GM12878 (cell line): ENCODE data around the gene ADAMTSL3. TPM values are rescaled to one million over a fixed set of nuclear protein-coding genes. Genes with fewer than 3 reads are reported as not detected.

ENCODE experiments used
- ATAC-seq: fragments of 200-7000 bp; cut with Tn5 transposase; 3 replicates; pipeline ENCODE4 v1.9.1; 2020; ENCODE audit warnings: mild to moderate bottlenecking, moderate library complexity
- BruUV-seq: library from RNA; stranded (reverse); fragments of 400-500 nt; replicated peaks from 2 replicates; lab custom pipeline; 2021; lab: Mats Ljungman, UMichigan
- CTCF ChIA-PET: fragments of 300-600 bp; sonication (Branson Sonifier 250); formaldehyde crosslinking; extraction: SDS; loops from one replicate; lab custom pipeline; 2021; ENCODE audit warnings: inconsistent platforms; lab: Yijun Ruan, JAX
- POLR2A ChIA-PET: fragments of 350-600 bp; formaldehyde crosslinking; extraction: SDS; loops from one replicate; lab custom pipeline; 2021; ENCODE audit warnings: inconsistent platforms; lab: Charles Lee
- RAD21 ChIA-PET: fragments of 300-600 bp; sonication (Branson Sonifier 250); formaldehyde crosslinking; loops from one replicate; lab custom pipeline; 2023; ENCODE audit warnings: antibody characterized with exemption; ENCODE audit not compliant: unreplicated experiment; lab: Charles Lee
- SMC1A ChIA-PET: fragments of 300-600 bp; sonication (Branson Sonifier 250); formaldehyde crosslinking; loops from one replicate; lab custom pipeline; 2023; ENCODE audit not compliant: unreplicated experiment, uncharacterized antibody; lab: Charles Lee
- DNase-seq: peaks from one replicate; pipeline ENCODE4 v3.0.0-alpha.2; 2011; ENCODE audit warnings: low read depth, low spot score
- FAIRE-seq: peaks from 3 replicates; lab custom pipeline; 2011; peaks lifted over from hg19 to GRCh38; lab: Jason Lieb, UNC
- H2AFZ ChIP-seq: 2 replicates; pipeline ENCODE4 v1.6.0; 2011; ENCODE audit warnings: low read depth, low read length, control low read depth; ENCODE audit not compliant: control insufficient read depth
- H3K27ac ChIP-seq: 2 replicates; pipeline ENCODE4 v1.5.1; 2011; ENCODE audit warnings: control low read depth; ENCODE audit not compliant: control insufficient read depth, insufficient read depth
- H3K27me3 ChIP-seq, 2 experiments: replicated peaks in 1 of 2; 2 replicates each; pipeline versions ENCODE4 v1.6.0 to v1.6.1; 2011; ENCODE audit warnings: low read length in 1 of 2; ENCODE audit not compliant: control insufficient read depth in 2 of 2, insufficient read depth in 2 of 2
- H3K36me3 ChIP-seq, 2 experiments: 2 replicates each; pipeline ENCODE4 v1.5.1; 2011; ENCODE audit warnings: low read length in 1 of 2; ENCODE audit not compliant: control insufficient read depth in 2 of 2, insufficient read depth in 2 of 2
- H3K4me1 ChIP-seq: 2 replicates; pipeline ENCODE4 v1.6.1; 2011; ENCODE audit warnings: mild to moderate bottlenecking, low read length, moderate library complexity, mixed read lengths; ENCODE audit not compliant: control insufficient read depth, insufficient read depth
- H3K4me2 ChIP-seq: 2 replicates; pipeline ENCODE4 v1.6.0; 2011; ENCODE audit warnings: control low read depth; ENCODE audit not compliant: control insufficient read depth, insufficient read depth
- H3K4me3 ChIP-seq: fragments of 200-600 bp; sonication (generic); 2 replicates; pipeline ENCODE4 v1.5.1; 2016
- H3K79me2 ChIP-seq: 2 replicates; pipeline ENCODE4 v1.6.0; 2011; ENCODE audit warnings: low read length; ENCODE audit not compliant: control insufficient read depth, insufficient read depth
- H3K9ac ChIP-seq: 2 replicates; pipeline ENCODE4 v1.8.0; 2011; ENCODE audit warnings: low read length, control low read depth, mixed read lengths; ENCODE audit not compliant: control insufficient read depth, insufficient read depth
- H3K9me3 ChIP-seq: replicated peaks from 3 replicates; pipeline ENCODE4 v1.5.1; 2011; ENCODE audit warnings: mild to moderate bottlenecking, low read length; ENCODE audit not compliant: control insufficient read depth, insufficient read depth
- H4K20me1 ChIP-seq: 2 replicates; pipeline ENCODE4 v1.6.0; 2011; ENCODE audit not compliant: control insufficient read depth, insufficient read depth
- ATF3 ChIP-seq: IDR thresholded peaks from 2 replicates; pipeline ENCODE4 v1.6.1; 2011; ENCODE audit warnings: low read depth, mild to moderate bottlenecking, low read length, moderate library complexity, borderline replicate concordance; ENCODE audit errors: extremely low read depth
- BHLHE40 ChIP-seq, 2 experiments: fragments of 450-650 bp in 1 of 2; IDR thresholded peaks; 2 replicates each; pipeline ENCODE4 v1.6.1; 2011 to 2017; ENCODE audit warnings: low read depth in 2 of 2, borderline replicate concordance in 1 of 2, improper control_type of control experiment in 1 of 2, low read length in 1 of 2, mild to moderate bottlenecking in 1 of 2
- CHD2 ChIP-seq: IDR thresholded peaks from 2 replicates; pipeline ENCODE4 v1.6.1; 2011; ENCODE audit warnings: low read depth, low read length, improper control_type of control experiment, borderline replicate concordance
- CTCF ChIP-seq, 3 experiments: IDR thresholded peaks in 2 of 3; conservative IDR thresholded peaks in 1 of 3; 2 replicates each; pipeline ENCODE4 v1.5.1; 2011; ENCODE audit warnings: low read depth in 3 of 3, low read length in 3 of 3, mild to moderate bottlenecking in 3 of 3, control low read depth in 2 of 3, moderate library complexity in 2 of 3, inconsistent platforms in 1 of 3, mixed read lengths in 1 of 3; ENCODE audit not compliant: control insufficient read depth in 2 of 3, insufficient read depth in 1 of 3; ENCODE audit errors: extremely low read depth in 1 of 3
- FOXM1 ChIP-seq: IDR thresholded peaks from 2 replicates; pipeline ENCODE4 v1.6.1; 2012; ENCODE audit warnings: low read depth, mild to moderate bottlenecking, inconsistent platforms, low read length, moderate library complexity
- HCFC1 ChIP-seq: fragments of 150-350 bp; IDR thresholded peaks from 2 replicates; pipeline ENCODE4 v1.6.1; 2014; ENCODE audit warnings: low read length
- JUNB ChIP-seq: IDR thresholded peaks from 2 replicates; pipeline ENCODE4 v1.6.1; 2016; ENCODE audit warnings: antibody characterized with exemption, mild to moderate bottlenecking
- MTA2 ChIP-seq: fragments of 450-650 bp; IDR thresholded peaks from 2 replicates; pipeline ENCODE4 v1.6.1; 2016; ENCODE audit warnings: low read depth, mild to moderate bottlenecking, moderate library complexity
- POU2F2 ChIP-seq: IDR thresholded peaks from 3 replicates; pipeline ENCODE4 v1.6.1; 2011; ENCODE audit warnings: low read depth, mild to moderate bottlenecking, low read length, borderline replicate concordance
- RELA ChIP-seq: fragments of 450-650 bp; IDR thresholded peaks from 2 replicates; pipeline ENCODE4 v1.8.0; 2014; ENCODE audit warnings: borderline replicate concordance; ENCODE audit not compliant: partially characterized antibody
- SIN3A ChIP-seq: IDR thresholded peaks from 2 replicates; pipeline ENCODE4 v1.6.1; 2012; ENCODE audit warnings: low read depth, low read length, improper control_type of control experiment
- SMC3 ChIP-seq: IDR thresholded peaks from 2 replicates; pipeline ENCODE4 v1.6.1; 2011; ENCODE audit warnings: low read length, improper control_type of control experiment, borderline replicate concordance
- WRNIP1 ChIP-seq: IDR thresholded peaks from 2 replicates; pipeline ENCODE4 v1.6.1; 2011; ENCODE audit warnings: low read depth, low read length, improper control_type of control experiment, borderline replicate concordance
- WGBS: methylation state at CpG from one replicate; pipeline ENCODE4 v1.1.6; 2016; ENCODE audit warnings: low lambda C conversion rate; ENCODE audit not compliant: insufficient replicate concordance, insufficient coverage; ENCODE audit errors: missing lambda C conversion rate; 5-methylcytosine and 5-hydroxymethylcytosine counted together
- in situ Hi-C: fragments of 300-500 bp; cut with MboI; formaldehyde crosslinking; loops from 9 replicates; pipeline ENCODE4 v1.14.3; 2018; ENCODE audit warnings: mixed read lengths
- intact Hi-C: fragments of 100-400 bp; cut with micrococcal nuclease; formaldehyde crosslinking; loops from one replicate; pipeline ENCODE4 v1.14.2; 2022; ENCODE audit not compliant: unreplicated experiment
- polyA plus RNA-seq, 11 experiments: library from polyadenylated mRNA; depleted of rRNA in 4 of 11; unstranded in 6 of 11; stranded (reverse) in 5 of 11; fragments of >200 nt; fragmentation: Nextera tagmentation in 4 of 11; fragmentation: Illumina TruSeq in 1 of 11; extraction: Ambion mirVana in 4 of 11; extraction: Trizol in 1 of 11; gene quantifications; 1 replicate in 1 of 11; 2 replicates in 10 of 11; pipeline versions ENCODE4 v1.2.1 to v1.2.3, GENCODE V29; 2011 to 2016; ENCODE audit warnings: inconsistent platforms in 2 of 11, missing spikeins in 2 of 11, low read depth in 1 of 11
- total RNA-seq, 4 experiments: library from RNA; depleted of rRNA in 3 of 4; stranded (reverse); fragments of >200 nt in 3 of 4; fragmentation: Illumina TruSeq in 1 of 4; extraction: Trizol in 1 of 4; gene quantifications; 2 replicates each; pipeline versions ENCODE4 v1.2.1 to v1.2.3, GENCODE V29; 2013 to 2021

Gene ADAMTSL3
- total and polyA plus RNA-seq, 10 of the 15 experiments (the other 5 are each of a cell fraction or from before 2014, with no cell fraction given) = 0.01 to 0.28 (median 0.13) TPM

GRCh38 chr15:83850501-83851245 is 196.8 kb downstream of the ADAMTSL3 start:
- Histone ChIP-seq H3K9ac (no peak overlapping the region), H3K36me3 (no peaks in the 10 kb centered on the region), H4K20me1 (no peaks in the 10 kb centered on the region), H3K27ac (no peak overlapping the region), H3K27me3 (no peaks in the 10 kb centered on the region), H3K9me3 (no peaks in the 10 kb centered on the region), H3K4me2 (no peak overlapping the region), H3K4me1 (no peaks in the 10 kb centered on the region), H2AFZ (no peak overlapping the region), H3K4me3 (no peak overlapping the region), H3K79me2 (no peaks in the 10 kb centered on the region)
- BruUV-seq = no TSS peak
- in situ Hi-C loops = no loop called here
- RAD21 ChIA-PET = no interaction called here
- intact Hi-C loops = no loop called here
- 64% methylated on average over 8 of the region's 8 CpGs for WGBS
- TF ChIP-seq ATF3 = no peak
- CTCF ChIA-PET = interaction anchor here (1.2 kb wide), 1 partner anchor 13 kb away, joined by 3 read pairs; no protein-coding TSS in a partner anchor
- FAIRE-seq = no peak
- no peak for DNase-seq
- ATAC-seq = no peak
- SMC1A ChIA-PET = no interaction called here
- POLR2A ChIA-PET = no interaction called here

GRCh38 chr15:83853232-83853631 is 199.3 kb downstream of the ADAMTSL3 start:
- intact Hi-C loops (no loop called here), in situ Hi-C loops (no loop called here)
- RAD21 ChIA-PET = no interaction called here
- Histone ChIP-seq H3K9ac (no peak overlapping the region), H3K27me3 (no peaks in the 10 kb centered on the region), H3K4me3 (no peak overlapping the region), H3K4me1 (no peaks in the 10 kb centered on the region), H4K20me1 (no peaks in the 10 kb centered on the region), H3K79me2 (no peaks in the 10 kb centered on the region), H2AFZ (no peak overlapping the region), H3K27ac (no peak overlapping the region), H3K36me3 (no peaks in the 10 kb centered on the region), H3K9me3 (no peaks in the 10 kb centered on the region), H3K4me2 (no peak overlapping the region)
- DNase-seq = no peak
- ATAC-seq = no peak
- CTCF ChIA-PET = no interaction called here
- SMC1A ChIA-PET = no interaction called here
- no peak for FAIRE-seq
- WGBS = 48% methylated on average over 1 of the region's 1 CpG
- TF ChIP-seq MTA2 (no peak), BHLHE40 (IDR thresholded peaks at IDR 0.05; ENCODE audit: borderline replicate concordance in 1 of 2, low read depth in 2 of 2, low read length in 1 of 2) (no peak), CHD2 (no peak), RELA (no peak), FOXM1 (no peak), HCFC1 (no peak), SIN3A (no peak), JUNB (no peak), POU2F2 (no peak), SMC3 (no peak), CTCF (IDR thresholded peaks at IDR 0.05 in 2 of 3, conservative IDR thresholded peaks at IDR 0.05 in 1 of 3; ENCODE audit: control insufficient read depth in 2 of 3, extremely low read depth in 1 of 3, insufficient read depth in 1 of 3, low read depth in 3 of 3, low read length in 3 of 3) (no peak), WRNIP1 (no peak)
- POLR2A ChIA-PET = no interaction called here
- no TSS peak for BruUV-seq
